Prostate gland (tissue), 2 donors: Measurements from ENCODE around the gene TMPRSS4. TPM values are rescaled to one million over a fixed set of nuclear protein-coding genes. Genes with fewer than 3 reads are reported as not detected.

Experiments
- DNase-seq: peaks from one replicate; pipeline ENCODE4 v3.0.0-alpha.2; 2019; ENCODE audit warnings: low spot score
- H3K27ac ChIP-seq, 2 donors: fragments of 200-600 bp; sonication (generic); 2 replicates each; pipeline ENCODE4 v1.5.1; 2017 to 2019
- H3K27me3 ChIP-seq: fragments of 200-600 bp; sonication (generic); replicated peaks from 2 replicates; pipeline ENCODE4 v1.5.1; 2019; ENCODE audit not compliant: insufficient read depth
- H3K36me3 ChIP-seq, 2 donors: fragments of 200-600 bp; sonication (generic); 1 replicate in 1 of 2; 2 replicates in 1 of 2; pipeline versions ENCODE4 v1.5.1 to v1.8.1; 2017 to 2019
- H3K4me1 ChIP-seq: fragments of 200-600 bp; sonication (generic); replicated peaks from 2 replicates; pipeline ENCODE4 v1.5.1; 2019
- H3K4me3 ChIP-seq, 2 donors: fragments of 200-600 bp; sonication (generic); 2 replicates each; pipeline ENCODE4 v1.5.1; 2017 to 2019
- H3K9me3 ChIP-seq: fragments of 200-600 bp; sonication (generic); 2 replicates; pipeline ENCODE4 v1.5.1; 2017
- POLR2A ChIP-seq: fragments of 450-650 bp; IDR thresholded peaks from one replicate; pipeline ENCODE4 v1.6.1; 2016; ENCODE audit warnings: antibody characterized with exemption, mild to moderate bottlenecking
- POLR2AphosphoS5 ChIP-seq: sonication (generic); formaldehyde crosslinking; IDR thresholded peaks from one replicate; pipeline ENCODE4 v1.6.1; 2017; ENCODE audit warnings: antibody characterized with exemption
- WGBS: methylation state at CpG from one replicate; pipeline ENCODE4 v1.1.5; 2018; 5-methylcytosine and 5-hydroxymethylcytosine counted together
- intact Hi-C: fragments of 100-400 bp; cut with DNase I; formaldehyde crosslinking; loops from one replicate; pipeline ENCODE4 v1.14.2; 2022
- total RNA-seq, 2 donors: library from RNA; depleted of rRNA; stranded (reverse); fragments of >200 nt; gene quantifications; one replicate each; pipeline ENCODE4 v1.1.0, GENCODE V29; 2016
- TF ChIP-seq, protein P1 (sequence below), 4 experiments: fragments of 200-600 bp in 2 of 4; fragments of 450-650 bp in 2 of 4; sonication (generic) in 2 of 4; IDR thresholded peaks; 1 replicate in 3 of 4; 2 replicates in 1 of 4; pipeline ENCODE4 v1.5.1; 2016 to 2019; ENCODE audit warnings: antibody characterized with exemption in 4 of 4, mild to moderate bottlenecking in 2 of 4, moderate library complexity in 2 of 4

TMPRSS4 gene
- total RNA-seq, 2 donors from 2014 or later = 1.5 to 6.4 TPM

DNA sequence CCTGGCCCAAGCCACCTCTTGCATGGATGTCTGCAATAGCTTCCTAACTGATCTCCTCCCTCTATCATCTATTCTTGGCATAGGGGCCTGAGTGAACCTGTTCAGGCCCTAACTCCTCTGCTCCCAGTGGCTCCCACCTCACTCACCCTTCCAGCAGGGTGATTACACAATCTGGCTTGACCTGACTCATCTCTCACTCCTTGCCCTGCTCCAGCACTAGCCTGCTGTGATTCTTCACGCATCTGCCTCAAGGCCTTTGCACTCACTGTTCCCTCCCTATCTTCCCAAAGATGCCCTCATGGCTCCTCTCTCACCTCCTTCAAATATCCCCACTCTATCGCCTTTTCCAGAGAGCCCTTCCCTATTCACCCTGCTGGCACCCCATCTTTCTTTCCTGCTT is 65.2 kb downstream of the TMPRSS4 start:
- no peak for DNase-seq
- TF ChIP-seq POLR2A = no peak
- TF ChIP-seq, protein P1, sequence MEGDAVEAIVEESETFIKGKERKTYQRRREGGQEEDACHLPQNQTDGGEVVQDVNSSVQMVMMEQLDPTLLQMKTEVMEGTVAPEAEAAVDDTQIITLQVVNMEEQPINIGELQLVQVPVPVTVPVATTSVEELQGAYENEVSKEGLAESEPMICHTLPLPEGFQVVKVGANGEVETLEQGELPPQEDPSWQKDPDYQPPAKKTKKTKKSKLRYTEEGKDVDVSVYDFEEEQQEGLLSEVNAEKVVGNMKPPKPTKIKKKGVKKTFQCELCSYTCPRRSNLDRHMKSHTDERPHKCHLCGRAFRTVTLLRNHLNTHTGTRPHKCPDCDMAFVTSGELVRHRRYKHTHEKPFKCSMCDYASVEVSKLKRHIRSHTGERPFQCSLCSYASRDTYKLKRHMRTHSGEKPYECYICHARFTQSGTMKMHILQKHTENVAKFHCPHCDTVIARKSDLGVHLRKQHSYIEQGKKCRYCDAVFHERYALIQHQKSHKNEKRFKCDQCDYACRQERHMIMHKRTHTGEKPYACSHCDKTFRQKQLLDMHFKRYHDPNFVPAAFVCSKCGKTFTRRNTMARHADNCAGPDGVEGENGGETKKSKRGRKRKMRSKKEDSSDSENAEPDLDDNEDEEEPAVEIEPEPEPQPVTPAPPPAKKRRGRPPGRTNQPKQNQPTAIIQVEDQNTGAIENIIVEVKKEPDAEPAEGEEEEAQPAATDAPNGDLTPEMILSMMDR (IDR thresholded peaks at IDR 0.05) = no peak
- TF ChIP-seq POLR2AphosphoS5 = no peak
- H3K27ac ChIP-seq = no peak overlapping the region
- H3K36me3 ChIP-seq = no peaks in the 10 kb centered on the region
- no peaks in the 10 kb centered on the region for H3K9me3 ChIP-seq
- no peaks in the 10 kb centered on the region for H3K27me3 ChIP-seq
- intact Hi-C loops = no loop called here
- H3K4me3 ChIP-seq = no peak overlapping the region
- H3K4me1 ChIP-seq = no peaks in the 10 kb centered on the region
- 71% methylated on average over 2 of the region's 2 CpGs for WGBS

DNA sequence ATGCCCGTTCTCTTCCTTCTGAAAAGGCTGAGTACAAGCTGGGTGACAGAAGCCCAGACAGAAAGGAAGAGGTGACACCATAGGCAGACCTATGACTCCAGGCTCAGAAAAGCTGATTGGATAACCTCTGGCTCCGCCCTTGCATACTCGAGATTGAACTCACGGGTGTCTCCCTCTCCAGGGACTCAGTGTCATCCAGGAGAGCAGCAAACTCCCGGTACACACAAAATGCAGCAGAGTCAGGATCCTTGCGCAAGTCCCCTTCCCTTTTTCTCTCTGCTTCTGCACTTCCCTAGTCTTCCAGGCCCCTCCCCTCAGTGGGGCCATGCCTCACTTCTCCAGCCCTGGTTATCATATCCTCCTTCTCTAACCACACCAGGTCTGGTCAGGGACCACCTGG is 65.9 kb downstream of the TMPRSS4 start:
- WGBS = 55% methylated on average over 6 of the region's 6 CpGs
- H3K4me3 ChIP-seq = no peak overlapping the region
- no peak for DNase-seq
- no peaks in the 10 kb centered on the region for H3K36me3 ChIP-seq
- no peaks in the 10 kb centered on the region for H3K27me3 ChIP-seq
- H3K9me3 ChIP-seq = no peaks in the 10 kb centered on the region
- intact Hi-C loops = no loop called here
- no peaks in the 10 kb centered on the region for H3K4me1 ChIP-seq
- H3K27ac ChIP-seq = no peak overlapping the region
- TF ChIP-seq, protein P1 (IDR thresholded peaks at IDR 0.05) = no peak
- TF ChIP-seq POLR2A = no peak
- no peak for TF ChIP-seq POLR2AphosphoS5

GRCh38 chr11:118143661-118144185 is 66.8 kb downstream of the TMPRSS4 start:
- Histone ChIP-seq H3K4me1 (no peaks in the 10 kb centered on the region), H3K4me3 (no peak overlapping the region), H3K27ac (no peak overlapping the region), H3K9me3 (no peaks in the 10 kb centered on the region), H3K27me3 (no peaks in the 10 kb centered on the region), H3K36me3 (no peaks in the 10 kb centered on the region)
- 81% methylated on average over 12 of the region's 12 CpGs for WGBS
- intact Hi-C loops = no loop called here
- DNase-seq = no peak
- no peak for TF ChIP-seq POLR2AphosphoS5
- TF ChIP-seq POLR2A = no peak
- TF ChIP-seq, protein P1 (IDR thresholded peaks at IDR 0.05) = no peak

DNA sequence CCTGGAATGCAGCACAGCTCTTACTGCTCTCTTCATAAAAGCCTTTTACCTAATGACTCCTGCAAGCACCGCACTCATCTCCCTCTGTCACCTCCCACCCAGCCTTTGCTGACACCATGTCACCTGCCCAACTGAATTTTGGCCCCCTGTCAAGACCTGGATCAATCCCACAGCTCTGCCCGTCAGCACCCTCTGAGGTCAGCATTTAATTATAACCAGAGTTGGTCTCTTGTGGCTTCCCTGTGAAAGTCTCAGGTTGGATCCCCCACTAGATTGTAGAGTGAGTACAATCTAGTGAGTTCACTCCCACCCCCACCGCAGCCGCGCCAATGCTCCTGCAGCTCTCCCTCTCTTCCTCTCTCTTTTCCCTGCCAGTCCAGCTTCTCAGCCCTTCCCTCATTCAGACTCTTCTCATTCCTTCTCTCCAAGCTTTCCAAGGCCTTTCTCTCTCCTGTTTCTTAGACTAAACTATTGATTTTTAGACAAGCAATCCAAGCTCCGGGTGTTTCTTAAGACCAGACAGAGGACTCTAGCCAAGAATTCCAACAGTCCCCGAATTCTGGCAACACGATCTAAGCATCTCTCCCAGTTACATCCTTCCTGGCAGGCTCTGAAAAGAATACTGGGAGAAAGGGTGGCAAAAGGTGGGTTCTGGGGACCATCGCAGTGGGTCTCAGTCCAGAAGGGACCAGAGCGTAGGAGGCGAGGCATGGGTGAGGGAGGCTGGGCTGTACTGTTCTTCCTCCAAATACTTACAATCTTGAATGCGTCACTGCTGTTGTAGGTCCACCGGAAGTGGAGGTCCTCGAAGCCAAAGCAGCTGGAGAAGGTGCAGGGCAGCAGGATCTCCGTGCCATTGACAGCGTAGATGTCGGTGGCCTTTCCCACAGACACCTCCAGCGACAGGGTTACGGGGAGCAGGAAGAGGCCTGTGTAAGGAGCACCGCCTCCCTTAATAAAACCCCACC is 67.7 kb downstream of the TMPRSS4 start:
- Histone ChIP-seq H3K9me3 (no peaks in the 10 kb centered on the region), H3K4me1 (no peaks in the 10 kb centered on the region), H3K36me3 (no peaks in the 10 kb centered on the region), H3K27ac (no peak overlapping the region), H3K4me3 (no peak overlapping the region), H3K27me3 (no peaks in the 10 kb centered on the region)
- WGBS = 53% methylated on average over 20 of the region's 20 CpGs
- no peak for DNase-seq
- TF ChIP-seq POLR2A (no peak), POLR2AphosphoS5 (no peak)
- TF ChIP-seq, protein P1 (IDR thresholded peaks at IDR 0.05) = no peak
- intact Hi-C loops = loop anchor here (1.0 to 5.0 kb wide), 2 partner anchors 27 to 208 kb away; no protein-coding TSS in a partner anchor
